ENCODE results near the gene ALPP.
"Not testable (repeated sequence)": the region's sequence is repeated elsewhere in the genome, so short reads cannot be mapped to it uniquely, and the experiment has no call there.

Gene ALPP

GRCh38 chr2:232400256-232401015, 21.9 kb downstream of the ALPP start:
- FAIRE-seq (no peak), DNase-seq (ENCODE audit: insufficient read length, low spot score) (no peak)

GRCh38 chr2:232402518-232402917, 24.0 kb downstream of the ALPP start:
- no peak for FAIRE-seq

DNA sequence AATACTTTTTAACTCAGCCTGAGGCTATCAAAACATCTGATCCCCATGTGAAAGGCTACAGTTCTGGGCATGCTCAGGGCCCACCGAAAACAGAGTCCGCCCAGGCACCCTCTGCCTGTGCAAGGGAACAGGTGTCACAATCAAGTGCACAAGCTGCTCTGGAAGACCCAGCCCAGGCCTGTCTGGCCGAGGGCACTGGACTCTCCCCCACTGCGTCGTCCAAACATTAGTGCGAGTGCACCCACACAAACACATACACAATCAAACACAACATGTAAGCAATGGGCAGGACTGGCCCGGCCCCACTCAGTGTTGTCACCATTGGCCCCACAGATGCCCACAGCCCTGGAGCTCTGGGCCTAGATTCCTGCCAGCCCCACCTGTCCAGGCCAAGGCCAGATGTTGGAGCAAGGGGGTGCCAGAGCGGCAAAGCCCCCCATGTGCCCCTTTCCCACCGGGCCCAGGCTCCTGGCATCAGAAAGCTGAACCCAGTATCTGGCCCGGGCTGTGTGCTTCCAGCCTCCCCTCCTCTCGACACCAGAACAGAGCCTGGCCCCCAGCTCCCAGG, 27.5 kb downstream of the ALPP start:
- FAIRE-seq, result no peak
- DNase-seq (ENCODE audit: insufficient read length, low spot score), result no peak

More at GRCh38 chr2:232402518-232402917, 24.0 kb downstream of the ALPP start:
- DNase-seq (ENCODE audit: insufficient read length, low spot score), result no peak

- no peak for DNase-seq (ENCODE audit: insufficient read length, low spot score)
- no peak for FAIRE-seq
These were observed 28.2 kb downstream of the ALPP start, which contains the start of gene ALPG for GRCh38 chr2:232406556-232407310. ALPG (plus strand) TSS chr2:232406844; CDS start chr2:232406895, 51 bp downstream.

DNA sequence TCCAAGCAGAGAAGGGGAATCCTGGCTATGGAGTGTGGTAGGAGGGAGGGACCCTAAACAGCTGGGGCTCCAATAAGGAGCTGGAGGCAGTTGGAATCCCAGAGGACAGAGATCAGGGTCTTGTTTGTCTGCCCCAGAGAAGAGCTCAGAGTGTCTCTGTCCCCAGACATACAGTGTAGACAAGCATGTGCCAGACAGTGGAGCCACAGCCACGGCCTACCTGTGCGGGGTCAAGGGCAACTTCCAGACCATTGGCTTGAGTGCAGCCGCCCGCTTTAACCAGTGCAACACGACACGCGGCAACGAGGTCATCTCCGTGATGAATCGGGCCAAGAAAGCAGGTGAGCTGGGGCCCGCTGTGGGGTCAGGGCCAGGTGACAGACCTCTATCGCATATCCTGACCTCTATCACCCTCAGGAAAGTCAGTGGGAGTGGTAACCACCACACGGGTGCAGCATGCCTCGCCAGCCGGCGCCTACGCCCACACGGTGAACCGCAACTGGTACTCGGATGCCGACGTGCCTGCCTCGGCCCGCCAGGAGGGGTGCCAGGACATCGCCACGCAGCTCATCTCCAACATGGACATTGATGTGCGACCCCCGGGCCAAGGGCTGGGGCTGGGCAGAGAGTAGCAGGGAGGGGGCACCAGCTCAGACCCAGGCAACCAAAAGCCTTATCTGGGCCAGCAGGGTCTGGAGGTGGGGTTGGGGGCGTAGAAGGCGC, 29.0 kb downstream of the ALPP start:
- not testable (repeated sequence) for FAIRE-seq; DNase-seq (ENCODE audit: insufficient read length, low spot score)

DNA sequence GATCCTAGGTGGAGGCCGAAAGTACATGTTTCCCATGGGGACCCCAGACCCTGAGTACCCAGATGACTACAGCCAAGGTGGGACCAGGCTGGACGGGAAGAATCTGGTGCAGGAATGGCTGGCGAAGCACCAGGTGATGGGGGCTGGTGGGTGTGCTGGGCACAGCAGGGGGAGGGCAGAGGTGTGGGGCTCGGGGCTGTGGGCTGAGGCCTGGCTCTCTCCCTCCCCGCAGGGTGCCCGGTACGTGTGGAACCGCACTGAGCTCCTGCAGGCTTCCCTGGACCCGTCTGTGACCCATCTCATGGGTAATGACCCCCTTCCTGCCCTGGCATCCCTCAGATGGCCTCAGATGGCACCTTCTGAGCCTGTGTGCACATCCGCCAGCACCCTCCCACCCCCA, 29.7 kb downstream of the ALPP start:
- peak; percentile 49 for FAIRE-seq
- DNase-seq (ENCODE audit: insufficient read length, low spot score), result not testable (repeated sequence)

GRCh38 chr2:232409617-232410016, 31.1 kb downstream of the ALPP start:
- FAIRE-seq, result peak; percentile 77
- DNase-seq (ENCODE audit: insufficient read length, low spot score), result not testable (repeated sequence)

- DNase-seq (ENCODE audit: insufficient read length, low spot score), result no peak
- FAIRE-seq, result no peak
These were observed 31.8 kb downstream of the ALPP start for GRCh38 chr2:232410238-232410900.

DNA sequence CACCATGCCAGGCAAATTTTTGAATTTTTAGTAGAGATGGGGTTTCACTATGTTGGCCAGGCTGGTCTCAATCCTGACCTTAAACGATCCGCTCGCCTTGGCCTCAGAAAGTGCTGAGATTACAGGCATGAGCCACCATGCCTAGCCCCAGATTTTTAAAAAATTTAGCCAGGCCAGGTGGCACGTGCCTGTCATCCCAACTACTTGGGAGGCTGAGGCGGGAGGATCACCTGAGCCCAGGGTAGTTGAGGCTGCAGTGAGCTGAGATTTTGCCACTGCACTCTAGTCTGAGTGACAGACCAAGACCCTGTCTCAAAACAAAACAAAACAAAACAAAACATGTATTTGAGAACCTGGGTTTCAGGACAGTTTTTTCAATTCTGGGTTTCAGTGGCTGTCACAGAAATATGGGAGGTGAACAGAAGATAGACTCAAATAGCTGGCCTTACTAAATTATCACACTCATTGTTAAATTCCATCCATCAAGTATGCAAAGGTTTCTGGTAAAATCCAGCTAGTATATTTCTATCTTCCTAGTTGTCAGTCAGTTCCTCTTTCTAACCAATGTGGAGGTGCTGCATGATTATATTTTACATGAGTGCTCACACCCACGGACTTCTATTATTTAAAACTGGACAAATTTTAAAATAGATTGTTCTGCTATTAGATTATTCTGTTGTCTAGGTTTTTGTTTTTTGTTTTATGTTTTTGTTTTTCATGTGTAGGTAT, 33.5 kb downstream of the ALPP start:
- FAIRE-seq (no peak), DNase-seq (ENCODE audit: insufficient read length, low spot score) (no peak)

DNA sequence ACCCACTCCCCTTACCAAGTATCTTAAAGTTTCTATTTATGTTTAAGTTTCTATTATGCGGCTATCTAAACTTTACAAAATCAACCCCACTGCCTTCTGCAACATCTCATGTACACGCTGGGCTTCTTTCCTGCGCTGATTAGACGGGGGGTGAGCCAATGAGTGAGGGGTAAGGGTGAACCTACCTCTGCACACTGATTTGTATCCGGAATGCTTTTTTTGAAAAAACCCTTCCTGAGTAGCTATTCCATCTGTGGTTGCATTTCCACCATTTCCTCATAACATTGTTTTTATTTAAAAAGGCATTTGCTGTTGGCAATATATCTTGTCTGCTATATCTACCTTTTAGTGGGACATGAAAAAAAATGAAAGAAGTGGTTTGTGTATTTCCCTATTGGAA, 34.4 kb downstream of the ALPP start:
- no peak for FAIRE-seq
- DNase-seq (ENCODE audit: insufficient read length, low spot score), result no peak

DNA sequence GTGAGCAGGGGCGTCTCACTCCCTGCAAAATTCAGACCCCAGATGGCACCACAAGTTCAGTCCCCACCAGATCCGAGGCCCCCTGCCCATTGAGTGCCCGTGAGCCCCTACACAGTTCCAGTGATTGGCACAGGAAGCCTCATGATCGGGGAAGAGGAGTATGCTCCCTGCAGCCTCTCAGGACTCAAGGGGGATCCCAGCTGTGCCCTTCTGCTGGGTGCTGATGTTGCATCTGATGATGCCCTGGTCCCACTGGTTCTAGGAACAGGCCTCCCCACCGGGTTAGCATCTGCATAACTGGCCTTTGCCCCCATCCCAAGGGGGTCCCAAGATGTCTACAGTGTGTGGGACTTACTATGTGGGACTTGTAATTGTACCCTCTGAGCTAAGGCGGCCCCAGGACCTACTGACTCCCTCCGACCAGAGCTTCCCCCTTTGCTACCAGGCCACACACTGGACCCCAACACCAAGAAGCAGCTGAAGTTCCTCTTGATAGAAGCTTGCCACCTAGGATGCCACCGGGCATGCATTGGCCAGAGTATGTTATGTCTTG, 36.7 kb downstream of the ALPP start:
- FAIRE-seq (no peak), DNase-seq (ENCODE audit: insufficient read length, low spot score) (no peak)

DNA sequence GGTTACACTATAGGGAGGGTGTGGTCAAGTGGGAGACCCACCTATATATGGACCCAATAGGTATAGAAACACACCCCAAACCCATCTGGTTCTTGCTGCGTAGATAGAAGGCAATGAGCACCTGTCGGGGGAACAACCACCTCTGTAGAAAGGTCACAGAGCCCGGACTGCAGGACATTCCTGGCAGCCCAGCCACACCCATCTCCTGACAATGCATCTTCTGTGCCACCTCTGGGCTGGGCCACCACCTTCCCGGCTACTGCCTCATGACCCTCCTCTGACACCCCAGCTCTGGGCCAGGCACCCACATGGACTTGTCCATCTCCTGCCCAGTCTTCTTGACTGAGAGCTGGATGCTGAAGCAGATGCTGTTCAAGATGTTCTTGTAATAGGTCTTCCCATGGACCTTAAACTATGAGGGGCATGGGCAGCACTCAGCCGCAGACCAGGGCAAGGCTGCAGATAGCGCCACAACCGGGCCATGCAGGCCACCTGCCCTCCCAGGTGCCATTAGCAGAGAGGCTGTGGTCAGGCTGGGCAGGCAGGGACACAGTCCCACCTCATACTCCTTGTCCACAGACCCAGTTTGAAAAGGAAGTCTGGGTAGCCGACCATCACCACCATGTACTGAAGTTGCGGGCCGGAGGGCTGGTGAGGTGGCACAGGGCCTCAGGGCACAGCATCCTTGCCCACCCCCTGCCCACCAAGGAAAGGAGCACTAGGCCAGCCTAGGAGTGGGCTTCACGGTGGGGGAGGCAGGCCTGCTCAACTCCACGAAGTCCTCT, 37.4 kb downstream of the ALPP start:
- no peak for FAIRE-seq
- no peak for DNase-seq (ENCODE audit: insufficient read length, low spot score)

DNA sequence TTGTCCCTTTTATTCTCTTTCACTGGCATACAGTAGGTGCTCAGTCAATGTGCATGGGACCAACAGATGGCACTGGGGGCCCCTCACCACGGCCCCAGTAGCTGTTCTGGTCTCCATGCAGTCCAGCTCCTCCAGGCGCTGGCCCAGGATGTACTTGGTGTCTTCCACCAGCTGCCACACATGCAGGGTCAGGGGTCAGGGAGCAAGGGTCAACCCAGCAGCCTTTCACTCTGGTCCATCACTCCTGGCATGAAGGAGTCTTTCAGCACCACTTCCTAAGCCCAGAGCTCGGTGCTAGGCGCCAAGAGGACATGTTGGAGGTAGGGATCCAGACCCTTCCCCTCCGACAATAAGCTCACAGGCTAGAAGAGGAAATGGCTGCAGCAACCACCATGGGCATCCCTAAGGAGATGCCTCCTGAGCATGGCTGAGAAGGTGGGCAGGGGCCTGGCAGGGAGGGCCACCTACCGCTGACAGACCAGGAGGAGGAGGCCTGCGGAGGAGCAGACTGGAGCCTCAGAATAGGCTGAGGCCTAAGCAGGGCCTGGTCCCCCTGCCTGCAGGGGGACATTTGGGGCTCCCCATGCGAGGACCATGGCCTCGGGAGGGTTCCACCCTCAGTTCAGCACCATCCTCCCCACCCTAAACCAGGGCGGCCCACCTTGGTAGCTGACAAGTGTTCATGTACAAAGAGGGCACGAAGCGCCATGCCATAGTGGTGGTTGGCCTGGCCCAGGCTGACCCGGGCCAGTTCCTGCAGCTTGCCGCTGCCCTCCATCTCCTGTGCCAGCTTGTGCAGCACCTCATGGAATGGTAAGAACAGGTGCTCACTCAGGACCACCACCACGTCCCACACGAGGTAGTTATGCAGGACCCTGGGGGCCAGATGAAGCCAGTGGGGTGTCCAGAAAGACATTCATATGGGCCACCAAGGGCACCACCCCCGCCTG, 38.2 kb downstream of the ALPP start:
- FAIRE-seq (no peak), DNase-seq (ENCODE audit: insufficient read length, low spot score) (no peak)

DNA sequence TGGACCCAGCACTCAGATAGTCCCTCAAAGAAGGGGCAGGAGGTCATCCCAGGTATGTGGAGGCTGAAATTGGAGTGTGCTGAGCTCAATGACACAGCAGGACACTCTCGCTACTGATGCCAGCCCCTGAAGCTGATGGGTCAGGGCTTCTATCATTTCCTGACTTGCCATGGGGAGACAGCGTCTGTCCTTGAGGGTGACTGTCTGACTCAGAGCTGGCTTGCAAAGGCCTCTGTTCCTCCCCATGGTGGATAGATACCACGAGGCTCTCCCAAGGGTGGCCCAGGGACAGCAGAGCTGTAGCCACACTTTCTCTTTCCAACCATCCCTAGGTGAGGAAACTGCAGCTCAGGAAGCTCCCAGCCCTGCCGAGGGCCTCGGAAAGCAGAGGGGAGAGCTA, 38.9 kb downstream of the ALPP start:
- FAIRE-seq (no peak), DNase-seq (ENCODE audit: insufficient read length, low spot score) (no peak)

DNA sequence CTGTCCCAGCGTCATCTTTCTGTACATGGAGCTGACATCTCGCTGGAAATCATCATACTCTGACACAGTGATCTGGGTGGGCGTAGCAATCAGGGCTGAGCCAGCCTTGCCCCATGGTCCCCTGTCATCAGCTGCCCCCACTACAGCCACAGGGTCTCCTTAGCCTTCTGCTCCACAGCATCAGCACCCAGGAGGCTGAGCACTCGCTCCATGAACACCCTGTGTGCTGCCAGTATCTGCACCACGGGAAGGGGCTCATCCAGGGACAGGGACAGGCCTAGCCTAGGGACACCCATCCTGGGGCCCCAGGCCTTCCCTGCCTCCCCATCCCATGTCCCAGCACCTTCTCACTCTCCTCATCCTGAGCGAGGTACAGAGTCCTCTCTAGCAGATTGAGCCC, 39.5 kb downstream of the ALPP start:
- DNase-seq (ENCODE audit: insufficient read length, low spot score), result no peak
- no peak for FAIRE-seq

GRCh38 chr2:232418466-232419244, 40.1 kb downstream of the ALPP start:
- FAIRE-seq (no peak), DNase-seq (ENCODE audit: insufficient read length, low spot score) (peak; percentile 36)
